Dedifferentiated amniotic fluid mesenchymal stem cell (primary cell): Measurements from ENCODE around the gene PAPSS2.
"Not testable (repeated sequence)": the region's sequence is repeated elsewhere in the genome, so short reads cannot be mapped to it uniquely, and the experiment has no call there.

ENCODE experiments used
- DNase-seq: peaks from one replicate; pipeline ENCODE4 v3.0.0-alpha.2; 2016; ENCODE audit errors: extremely low spot score

PAPSS2 gene

DNA sequence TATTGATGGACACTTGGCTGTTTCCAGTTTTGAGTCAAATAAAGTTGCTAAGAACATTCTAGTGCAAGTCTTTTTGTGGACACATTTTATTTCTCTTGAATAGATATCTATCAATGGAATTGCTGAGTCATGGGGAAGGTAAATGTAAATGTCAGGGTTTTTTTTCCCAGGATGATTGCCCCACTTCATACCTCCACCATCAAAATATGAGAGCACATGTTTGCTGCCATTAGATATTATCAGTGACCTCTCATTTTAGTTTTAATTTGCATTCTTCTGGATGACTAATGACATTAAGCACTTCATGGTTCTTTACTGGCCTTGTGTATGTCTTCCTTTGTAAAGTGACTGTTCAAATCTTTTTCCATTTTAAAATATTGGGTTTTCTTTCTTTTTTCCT, 45.7 kb downstream of the PAPSS2 start:
- peak; percentile 39 for DNase-seq

DNA sequence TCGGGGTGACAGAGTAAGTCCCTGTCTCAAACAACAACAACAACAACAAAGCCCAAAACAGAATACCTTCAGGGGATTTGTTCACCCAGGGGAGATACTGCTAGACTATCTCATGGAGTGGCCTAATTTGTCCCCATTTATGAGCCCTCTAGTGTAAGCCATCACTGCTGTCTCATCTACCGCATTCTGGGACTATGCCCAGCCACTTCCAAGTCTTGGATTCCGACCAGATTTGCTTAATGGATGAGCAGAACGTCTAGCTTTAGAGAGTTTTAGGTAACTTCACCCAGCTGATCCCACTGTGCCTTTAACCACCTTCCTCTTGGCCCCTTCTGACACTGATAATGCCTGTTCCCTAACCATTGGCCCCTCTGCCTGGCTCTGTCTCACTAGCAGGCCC, 47.1 kb downstream of the PAPSS2 start:
- DNase-seq = no peak

DNA sequence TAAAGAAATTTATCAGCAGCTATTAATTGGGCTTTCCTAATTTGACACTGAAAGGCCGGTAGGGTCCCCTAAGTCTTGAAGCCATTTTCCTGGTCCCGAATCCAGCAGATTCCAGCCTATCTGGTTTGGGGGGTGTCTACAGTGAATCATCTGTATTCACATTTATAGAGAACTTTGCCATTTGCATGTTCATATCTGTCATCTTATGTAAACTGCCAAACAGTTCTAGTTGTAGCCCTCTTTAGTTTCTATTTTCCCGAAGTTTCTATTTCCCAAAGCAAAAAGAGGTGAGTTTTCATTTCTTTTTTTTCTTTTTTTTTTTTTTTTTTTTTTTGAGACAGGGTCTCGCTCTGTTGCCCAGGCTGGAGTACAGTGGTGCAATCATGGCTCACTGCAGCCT, 47.6 kb downstream of the PAPSS2 start:
- DNase-seq = no peak

DNA sequence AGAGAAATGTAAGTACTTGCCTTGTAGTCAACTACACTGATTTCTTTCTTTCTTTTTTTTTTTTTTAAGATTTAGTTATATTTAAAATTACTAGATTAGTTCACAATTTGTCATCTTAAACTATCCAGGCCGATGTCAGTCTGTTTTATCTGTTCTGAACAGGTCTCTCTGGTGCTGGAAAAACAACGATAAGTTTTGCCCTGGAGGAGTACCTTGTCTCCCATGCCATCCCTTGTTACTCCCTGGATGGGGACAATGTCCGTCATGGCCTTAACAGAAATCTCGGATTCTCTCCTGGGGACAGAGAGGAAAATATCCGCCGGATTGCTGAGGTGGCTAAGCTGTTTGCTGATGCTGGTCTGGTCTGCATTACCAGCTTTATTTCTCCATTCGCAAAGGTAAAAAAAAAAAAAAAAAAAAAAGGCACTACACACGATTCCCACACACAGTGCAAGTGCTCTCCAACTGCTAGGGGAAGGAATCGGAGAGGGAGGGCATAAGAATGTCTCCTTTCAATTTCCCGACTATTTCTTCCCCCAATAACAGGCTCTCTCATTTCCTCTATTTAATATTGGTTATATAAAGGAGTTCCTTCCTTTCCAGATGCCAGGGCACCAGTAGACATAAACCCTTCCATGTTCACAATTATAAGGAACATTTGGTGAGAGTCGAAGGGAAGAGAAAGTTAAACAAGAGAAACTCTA, 53.4 kb downstream of the PAPSS2 start:
- DNase-seq = no peak

DNA sequence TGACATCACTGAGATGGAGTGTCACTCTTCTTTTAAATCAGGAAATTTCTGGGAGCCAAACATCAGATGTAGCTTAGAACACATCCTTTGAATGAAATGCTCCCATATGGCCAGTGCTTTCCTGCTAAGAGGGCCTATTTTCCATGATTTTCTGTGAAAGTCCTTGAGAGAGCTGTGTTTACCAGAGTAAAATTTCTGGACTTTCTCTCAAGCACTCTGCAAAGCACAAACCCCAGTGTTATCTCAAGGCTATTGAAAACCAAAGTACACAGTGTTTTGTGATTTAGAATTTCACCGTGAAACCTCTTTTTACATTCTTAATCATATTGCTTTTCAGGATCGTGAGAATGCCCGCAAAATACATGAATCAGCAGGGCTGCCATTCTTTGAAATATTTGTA, 54.0 kb downstream of the PAPSS2 start:
- no peak for DNase-seq

DNA sequence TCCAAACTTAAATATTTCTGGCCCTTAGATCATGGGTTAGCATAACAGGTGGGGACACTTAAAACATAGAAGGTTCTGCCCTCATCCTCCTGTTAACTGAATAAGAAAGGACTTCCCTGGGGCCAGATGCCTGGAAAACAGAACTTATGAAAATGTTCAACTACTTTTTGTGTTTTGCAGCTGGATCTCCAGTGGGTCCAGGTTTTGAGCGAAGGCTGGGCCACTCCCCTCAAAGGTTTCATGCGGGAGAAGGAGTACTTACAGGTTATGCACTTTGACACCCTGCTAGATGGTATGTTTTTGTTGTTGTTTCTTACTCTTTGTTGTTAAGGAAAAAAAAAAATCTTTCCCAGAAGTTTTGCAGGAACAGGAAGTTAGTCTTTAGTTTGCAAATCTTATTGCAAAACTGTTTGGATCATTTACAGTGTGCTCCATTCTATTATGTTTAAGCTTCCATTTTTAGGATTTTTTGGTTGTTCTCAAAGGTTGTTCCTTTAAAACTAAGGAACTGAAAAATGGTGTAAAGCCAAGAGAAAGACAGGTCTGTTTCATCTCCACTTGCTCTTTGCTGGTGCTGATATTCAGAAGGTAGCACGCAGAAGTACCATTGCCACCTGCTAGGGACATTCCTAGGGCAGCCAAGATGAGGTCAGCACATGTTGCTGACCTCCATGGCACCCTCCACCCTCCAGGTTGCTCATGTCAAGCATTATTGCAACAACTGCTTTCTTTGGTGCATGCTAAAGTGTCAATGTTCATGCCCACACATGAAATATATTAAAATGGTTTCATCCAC, 56.1 kb downstream of the PAPSS2 start:
- no peak for DNase-seq

DNA sequence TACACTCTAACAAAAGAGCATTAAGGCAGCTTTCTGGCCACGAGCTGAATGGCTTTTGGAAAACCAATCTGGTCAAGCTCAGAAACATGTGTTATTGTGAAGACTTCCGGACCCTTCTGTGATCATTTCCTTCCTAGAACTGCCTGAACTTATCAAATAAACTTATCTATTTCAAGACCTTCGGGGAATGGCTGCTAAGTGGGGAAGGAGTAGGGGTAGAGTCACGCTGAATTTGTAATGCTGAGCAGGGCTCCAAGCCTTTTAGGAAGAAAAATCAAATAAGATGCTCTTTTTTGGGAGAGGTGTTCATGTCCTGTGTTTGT, 56.6 kb downstream of the PAPSS2 start:
- DNase-seq = no peak

DNA sequence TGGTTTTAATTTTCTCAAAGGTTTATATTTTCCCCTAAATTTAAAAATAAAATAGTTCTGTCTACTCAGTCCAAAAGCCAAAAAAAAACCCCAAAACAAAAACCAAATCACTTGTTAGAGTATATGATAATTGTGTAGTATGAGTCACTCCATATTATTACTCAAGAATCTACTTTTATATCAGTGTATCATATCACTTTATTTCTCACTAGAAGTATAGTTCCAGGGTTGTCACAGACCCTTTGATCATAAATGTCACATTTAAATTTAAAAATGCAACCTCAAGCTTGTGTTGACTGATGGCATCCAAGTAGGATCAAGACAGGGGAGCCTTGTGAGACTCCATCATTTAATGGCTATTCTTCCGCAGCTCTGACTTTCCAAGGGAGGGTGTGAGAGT, 61.0 kb downstream of the PAPSS2 start:
- DNase-seq = no peak

DNA sequence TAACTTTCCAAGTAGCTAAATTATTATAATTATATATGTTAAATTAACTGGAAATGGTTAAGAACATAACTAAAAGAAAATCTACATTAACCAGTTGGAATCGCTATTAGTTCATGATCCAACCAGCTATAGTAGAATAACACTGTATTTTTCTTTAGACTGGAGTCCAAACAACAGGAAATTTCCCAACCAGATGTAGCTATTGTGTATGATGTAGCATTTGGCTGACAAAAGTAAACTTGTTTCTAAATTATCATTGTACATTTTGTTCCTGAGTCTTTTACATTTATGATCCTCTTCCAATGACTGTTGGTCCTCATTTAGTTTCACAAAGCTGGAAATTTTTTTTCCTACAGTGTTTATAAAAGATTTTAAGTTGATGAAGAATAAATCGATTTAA, 62.1 kb downstream of the PAPSS2 start:
- no peak for DNase-seq

DNA sequence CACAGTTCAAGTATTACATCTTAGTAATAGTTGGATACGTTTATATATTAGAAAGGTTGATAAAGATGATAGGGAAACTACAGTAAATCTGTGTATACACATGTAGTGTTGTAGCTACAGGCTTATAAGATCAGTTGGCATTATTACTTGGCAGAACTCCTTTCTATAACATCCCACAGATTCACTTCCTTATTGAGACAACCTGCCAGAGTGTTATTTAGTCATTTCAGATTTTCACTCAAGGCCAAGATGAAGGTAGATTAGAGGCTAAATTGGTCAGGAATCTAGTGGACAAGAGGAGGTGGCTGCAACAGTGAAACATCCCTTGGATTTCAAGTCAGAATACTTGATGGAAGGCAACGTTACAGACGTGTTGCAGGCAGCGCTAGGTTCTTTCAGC, 63.0 kb downstream of the PAPSS2 start:
- DNase-seq = no peak

DNA sequence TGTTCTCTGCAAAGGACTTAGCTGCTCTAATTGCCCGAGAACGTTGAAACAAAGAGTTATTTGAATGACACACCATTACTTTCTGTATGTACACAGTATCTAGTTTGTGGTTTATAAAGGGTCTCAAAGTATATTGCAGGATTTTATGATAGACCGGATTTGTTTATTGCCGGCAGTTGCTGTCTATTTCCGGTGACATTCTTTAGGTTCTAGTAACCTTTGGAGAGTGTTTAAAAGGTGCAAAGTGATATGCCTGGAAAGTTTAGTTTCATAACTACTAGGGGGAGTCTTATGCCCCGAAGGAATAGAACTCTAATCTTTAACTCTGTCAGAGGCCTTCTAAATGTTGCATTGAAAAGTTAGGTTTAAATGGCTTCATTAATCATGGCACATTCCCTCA, 63.8 kb downstream of the PAPSS2 start:
- no peak for DNase-seq

DNA sequence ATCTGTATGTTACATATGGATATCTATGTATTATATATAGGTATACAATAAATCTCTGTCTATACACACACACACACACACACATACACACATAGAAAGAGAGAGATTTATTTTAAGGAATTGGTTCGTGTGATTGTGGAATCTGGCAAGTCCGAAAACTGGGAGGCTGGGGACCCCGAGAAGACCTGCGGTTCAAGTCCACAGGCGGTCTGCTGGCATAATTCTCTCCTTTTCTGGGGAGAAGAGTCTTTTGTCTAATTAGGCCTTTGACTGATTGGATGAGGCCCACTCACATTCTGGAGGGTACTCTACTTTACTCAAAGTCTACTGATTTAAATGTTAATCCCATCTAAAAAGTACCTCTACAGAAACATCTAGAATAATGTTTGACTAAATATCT, 65.1 kb downstream of the PAPSS2 start:
- no peak for DNase-seq

DNA sequence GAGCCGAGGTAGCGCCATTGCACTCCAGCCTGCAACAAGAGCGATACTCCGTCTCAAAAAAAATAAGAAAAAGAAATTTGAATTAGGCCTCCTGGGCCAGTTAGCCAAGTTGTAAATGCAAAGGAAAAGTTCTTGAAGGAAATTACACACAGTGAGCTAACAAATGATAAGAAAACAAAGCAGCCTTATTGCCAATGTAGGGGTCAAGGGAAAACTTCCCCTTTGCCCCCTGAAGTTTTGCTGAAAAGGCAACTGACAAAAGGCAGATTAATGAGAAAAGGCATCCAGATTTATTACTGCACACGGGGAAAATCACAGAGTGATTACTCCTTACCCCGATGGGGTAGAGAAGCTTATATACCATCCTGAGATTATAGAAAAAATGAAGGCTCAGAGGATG, 70.3 kb downstream of the PAPSS2 start:
- DNase-seq = no peak

DNA sequence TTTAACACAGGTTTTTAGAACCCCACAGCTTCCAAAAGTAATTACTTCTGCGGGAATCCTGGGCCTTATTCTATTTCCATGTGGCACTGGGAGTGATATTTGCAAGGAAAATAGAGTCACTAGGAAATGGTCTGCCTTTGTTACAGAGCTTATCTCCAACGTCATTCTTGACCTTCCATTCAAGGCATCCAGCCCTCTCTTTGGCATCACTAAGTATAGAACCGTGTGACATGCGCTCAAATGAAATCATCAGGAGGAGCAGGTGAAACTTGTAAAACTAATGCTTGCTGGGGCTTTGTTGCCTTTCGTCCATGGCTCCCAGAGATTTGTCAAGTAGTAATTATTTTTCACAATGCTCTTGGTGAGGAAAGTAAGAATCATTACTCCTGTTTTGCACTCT, 73.4 kb downstream of the PAPSS2 start:
- DNase-seq = no peak

DNA sequence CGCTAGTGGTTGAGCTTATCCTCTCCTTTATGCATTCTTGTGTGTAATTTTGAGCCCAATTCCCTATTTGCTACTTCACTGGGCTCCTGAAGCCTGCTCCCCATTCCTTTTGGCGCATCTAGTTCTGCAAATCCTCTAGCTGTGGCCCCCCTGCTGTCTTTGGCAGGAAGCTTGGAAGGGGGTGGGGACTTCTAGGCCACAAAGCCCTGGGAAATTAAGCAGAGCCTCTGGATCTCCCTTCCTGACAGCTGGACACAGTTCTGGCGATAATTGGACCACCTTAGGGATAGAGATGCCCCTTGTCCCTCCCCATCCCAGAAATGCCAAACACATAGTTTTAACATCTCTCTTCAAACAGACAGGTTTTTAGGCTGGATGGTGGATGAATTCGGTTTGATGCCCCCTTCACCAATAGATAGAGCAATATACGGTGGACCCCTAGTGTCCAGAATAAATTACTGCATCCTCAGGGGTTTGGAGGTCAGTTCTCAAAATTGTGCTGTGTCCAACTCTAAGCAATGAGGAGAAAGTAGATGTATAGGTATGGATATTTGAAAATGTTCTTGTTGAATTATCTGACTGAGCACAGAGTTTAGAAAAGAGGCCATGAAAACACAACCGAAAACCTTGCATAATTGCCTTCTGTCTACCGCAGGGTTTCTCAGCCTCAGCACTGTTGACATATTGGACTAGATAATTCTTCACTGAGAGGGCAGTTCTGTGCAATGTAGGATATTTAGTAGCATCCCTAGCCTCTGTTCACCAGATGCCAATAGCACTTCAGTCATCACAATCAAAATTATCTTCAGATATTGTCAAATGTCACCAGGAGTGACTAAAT, 75.5 kb downstream of the PAPSS2 start:
- peak; percentile 39 for DNase-seq

DNA sequence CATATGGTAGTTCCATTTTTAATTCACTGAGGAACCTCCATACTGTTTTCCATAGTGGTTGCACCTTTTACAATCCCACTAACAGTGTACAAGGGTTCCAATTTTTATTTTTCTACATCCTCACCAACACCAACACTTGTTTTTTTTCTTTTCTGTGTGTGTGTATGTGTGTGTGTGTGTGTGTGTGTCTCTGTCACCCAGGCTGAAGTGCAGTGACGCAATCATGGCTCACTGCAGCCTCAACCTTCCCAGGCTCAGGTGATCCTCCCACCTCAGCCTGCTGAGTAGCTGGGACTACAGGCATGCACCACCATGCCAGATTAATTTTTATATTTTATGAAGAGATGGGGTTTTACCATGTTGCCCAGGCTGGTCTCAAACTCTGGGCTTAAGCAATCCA, 78.6 kb downstream of the PAPSS2 start:
- not testable (repeated sequence) for DNase-seq

DNA sequence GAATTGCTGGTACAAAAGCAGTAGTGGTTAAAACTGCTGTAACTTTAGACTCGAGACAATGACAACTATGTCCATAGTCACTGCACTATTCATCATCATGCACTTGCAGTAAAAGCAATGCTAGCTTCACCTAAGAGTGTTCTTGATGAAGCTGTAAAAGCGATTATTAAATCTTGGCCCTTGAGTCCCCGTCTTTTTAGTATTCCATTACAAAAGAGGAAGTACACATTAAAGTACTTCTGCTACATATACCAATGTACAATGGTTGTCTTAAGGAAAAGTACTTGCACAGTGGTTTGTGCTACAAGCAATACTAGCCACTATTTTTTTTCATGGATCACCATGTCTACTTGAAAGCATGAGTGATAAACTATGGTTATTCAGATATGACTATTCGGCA, 80.0 kb downstream of the PAPSS2 start:
- no peak for DNase-seq

DNA sequence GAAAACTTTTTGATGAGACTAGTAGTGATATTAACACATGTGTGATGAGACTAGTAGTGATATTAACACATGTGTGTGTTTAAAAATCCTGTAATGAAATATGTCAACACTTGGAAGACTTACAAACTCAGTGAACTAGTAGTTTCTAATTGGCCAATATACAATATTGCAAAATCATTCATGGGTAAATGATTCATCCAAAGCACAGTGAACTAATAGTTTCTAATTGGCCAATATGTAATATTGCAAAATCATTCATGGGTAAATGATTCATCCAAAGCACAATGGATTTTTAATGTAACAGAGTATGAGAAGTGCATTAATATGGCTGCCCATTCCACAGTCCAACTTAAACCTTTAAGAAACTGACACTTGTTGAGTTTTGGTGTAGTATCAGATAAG, 80.6 kb downstream of the PAPSS2 start:
- peak; percentile 23 for DNase-seq

DNA sequence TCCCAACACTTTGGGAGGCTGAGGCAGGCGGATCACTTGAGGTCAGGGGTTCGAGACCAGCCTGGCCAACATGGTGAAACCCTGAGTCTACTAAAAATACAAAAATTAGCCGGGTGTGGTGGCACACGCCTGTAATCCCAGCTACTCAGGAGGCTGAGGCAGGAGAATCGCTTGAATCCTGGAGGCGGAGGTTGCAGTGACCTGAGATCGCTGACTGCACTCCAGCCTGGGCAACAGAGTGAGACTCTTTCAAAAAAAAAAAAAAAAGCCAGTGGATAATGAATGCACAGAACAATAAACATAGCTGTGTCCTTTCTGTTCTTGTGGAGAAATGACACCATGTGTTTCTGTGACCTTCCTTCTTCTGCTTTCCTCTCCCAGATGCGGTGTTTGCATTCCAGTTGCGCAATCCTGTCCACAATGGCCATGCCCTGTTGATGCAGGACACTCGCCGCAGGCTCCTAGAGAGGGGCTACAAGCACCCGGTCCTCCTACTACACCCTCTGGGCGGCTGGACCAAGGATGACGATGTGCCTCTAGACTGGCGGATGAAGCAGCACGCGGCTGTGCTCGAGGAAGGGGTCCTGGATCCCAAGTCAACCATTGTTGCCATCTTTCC, 83.4 kb downstream of the PAPSS2 start:
- DNase-seq = not testable (repeated sequence)

DNA sequence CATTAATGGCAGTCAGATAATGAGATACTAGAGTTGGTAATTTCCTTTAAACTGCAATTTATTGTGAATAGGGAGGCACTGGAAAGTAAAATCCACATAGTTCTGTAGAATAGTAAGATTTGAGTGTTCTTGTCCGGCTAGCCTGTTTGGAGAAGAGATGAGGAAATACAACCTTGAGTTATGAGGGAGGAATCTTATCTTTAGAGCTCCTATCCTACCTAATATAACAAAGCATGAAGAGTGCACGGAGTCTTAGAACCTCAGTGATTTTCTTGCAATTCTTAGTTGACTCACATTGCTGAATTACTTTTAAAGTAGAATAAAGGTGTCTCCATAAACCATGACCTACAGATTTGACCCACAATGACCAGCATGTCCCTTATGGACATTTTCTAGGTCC, 84.9 kb downstream of the PAPSS2 start:
- no peak for DNase-seq

DNA sequence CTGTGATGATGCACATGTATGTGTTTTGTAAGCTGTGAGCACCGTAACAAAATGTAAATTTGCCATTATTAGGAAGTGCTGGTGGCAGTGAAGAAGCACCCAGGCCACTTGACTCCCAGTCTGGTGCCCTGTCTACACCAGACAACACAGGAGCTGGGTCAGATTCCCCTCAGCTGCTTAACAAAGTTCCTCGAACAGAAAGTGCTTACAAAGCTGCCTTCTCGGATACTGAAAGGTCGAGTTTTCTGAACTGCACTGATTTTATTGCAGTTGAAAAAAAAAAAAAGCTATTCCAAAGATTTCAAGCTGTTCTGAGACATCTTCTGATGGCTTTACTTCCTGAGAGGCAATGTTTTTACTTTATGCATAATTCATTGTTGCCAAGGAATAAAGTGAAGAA, 87.2 kb downstream of the PAPSS2 start:
- DNase-seq = no peak

DNA sequence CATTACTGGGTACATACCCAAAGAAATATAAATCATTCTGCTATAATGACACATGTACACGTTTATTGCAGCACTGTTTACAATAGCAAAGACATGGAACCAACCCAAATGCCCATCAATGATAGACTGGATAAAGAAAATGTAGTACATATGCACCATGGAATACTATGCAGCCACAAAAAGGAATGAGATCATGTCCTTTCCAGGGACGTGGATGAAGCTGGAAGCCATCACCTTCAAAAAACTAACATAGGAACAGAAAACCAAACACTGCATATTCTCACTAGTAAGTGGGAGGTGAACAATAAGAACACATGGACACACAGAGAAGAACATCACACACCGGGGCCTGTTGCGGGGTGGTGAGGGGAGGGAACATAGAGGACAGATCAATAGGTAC, 88.6 kb downstream of the PAPSS2 start:
- DNase-seq = not testable (repeated sequence)
